ENCODE data around the gene ATP2B1. TPM values are rescaled to one million over a fixed set of nuclear protein-coding genes. Genes with fewer than 3 reads are reported as not detected.

Gene ATP2B1
- polyA plus RNA-seq, 1 donor = 122 TPM

DNA sequence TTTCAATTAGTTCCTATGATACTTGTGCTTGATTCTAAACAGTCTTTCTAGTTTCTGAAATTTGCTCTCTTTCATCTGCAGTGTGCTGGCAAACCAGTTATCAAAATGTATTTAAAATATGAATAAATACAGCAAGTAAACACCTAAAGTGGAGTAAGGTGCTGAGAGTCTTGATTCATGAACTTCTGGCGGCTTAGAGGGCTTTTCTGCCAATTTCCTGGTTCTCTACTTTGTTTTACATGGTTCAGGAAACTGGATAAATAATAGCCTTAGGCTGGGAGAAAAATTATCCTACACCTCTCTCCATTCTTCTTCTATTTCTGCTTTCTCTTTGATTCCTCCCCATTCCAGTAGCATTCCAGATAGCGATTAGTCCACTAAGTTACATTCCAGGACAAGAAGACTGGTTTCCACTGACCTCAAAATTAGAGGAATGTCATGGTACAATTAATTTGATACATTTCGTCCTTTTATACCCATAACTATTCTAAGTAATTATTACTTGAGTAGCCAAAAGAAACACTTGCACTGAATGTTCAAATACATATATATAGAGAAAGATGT lies 14.9 kb downstream of the ATP2B1 start:
- DNase-seq = no peak

DNA sequence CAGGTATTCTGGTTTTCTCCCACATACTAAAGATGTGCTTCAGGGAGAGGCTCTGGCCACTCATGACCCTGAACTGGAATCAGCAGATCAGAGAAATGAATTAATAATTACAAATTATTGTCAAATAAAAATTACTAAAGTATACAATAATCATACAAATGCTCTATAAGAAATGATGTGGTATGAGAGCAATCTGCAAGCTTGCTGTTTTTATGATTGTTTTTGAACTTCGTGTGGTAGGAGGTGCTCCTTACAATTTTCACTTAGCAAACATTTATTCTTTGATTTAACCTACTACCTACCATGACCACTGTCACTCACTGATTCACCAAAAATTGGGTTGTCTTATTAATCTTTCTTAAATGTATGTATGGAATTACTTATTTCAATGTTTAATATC lies 16.2 kb downstream of the ATP2B1 start:
- no peak for DNase-seq

DNA sequence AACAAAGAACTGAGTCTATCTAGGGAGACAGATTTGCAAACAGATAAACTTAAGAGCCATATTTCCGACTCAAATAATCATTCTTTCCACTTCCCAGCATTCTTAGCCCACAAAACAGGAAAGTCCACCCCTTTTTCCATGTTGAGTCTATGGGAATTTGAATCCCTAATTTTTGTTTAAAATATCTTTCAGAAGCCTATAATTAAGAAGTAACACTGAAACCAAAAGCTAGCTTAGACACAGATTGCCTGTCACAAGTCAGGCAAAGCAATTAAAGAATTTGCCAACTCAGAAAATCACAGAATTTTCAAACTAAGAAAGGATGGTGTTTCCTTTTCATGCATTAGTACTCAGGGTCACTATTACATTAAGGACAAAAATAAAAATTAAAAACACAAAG lies 17.0 kb downstream of the ATP2B1 start:
- DNase-seq = no peak

DNA sequence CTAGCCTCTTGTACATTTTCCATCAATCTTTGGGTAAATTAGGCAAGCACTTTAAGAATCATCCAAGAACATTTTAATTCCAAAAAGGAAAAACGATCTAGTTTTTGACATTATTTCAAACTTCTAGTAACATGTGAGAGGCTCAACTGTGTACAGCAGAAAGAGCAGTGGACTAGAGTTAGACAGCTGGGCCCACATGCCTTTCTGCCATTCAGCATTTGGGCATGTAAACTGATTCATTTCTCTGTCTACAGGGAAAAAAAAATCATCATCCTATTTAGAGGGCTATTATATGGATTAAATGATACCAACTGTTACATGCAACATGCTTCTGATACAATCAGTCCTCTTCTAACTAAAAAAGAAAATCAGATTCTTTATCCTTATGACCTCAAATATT lies 17.7 kb downstream of the ATP2B1 start:
- DNase-seq = no peak

DNA sequence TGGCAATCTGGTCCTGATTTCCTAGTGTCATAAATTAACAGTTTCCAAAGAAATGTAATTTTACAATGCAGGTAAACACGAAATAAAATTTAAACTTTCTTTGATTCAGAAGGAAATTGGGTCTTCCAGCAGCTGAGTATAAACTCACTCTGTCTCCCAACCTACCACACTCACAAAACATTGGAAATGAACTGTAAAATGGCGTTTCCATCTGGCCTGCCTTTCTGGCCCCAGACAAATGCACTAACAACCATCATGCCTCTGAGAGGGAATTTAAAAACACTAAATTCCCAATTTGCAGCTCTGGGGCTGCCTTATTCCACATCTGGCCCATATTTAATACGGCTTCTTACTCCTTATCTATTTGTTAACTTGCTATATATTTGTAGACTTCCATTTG lies 19.3 kb downstream of the ATP2B1 start:
- DNase-seq = no peak

DNA sequence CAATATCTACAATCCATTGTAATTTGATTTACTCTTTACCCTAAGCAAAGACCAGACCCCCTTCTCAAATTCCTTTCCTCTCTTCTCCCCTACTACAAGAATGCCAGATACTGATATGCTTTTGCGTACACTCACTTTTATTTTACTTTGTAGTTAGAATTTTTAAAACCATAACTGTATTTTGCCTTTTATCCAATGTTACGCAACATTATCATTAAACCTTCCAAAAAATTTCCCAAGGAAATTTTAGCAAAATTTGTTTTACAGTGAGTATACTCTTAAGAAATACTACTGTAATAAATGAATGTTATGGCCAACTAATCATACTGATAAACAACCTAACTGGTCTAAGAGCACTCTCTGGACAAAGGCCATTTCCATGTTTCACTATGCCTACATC lies 22.3 kb downstream of the ATP2B1 start:
- DNase-seq = no peak

DNA sequence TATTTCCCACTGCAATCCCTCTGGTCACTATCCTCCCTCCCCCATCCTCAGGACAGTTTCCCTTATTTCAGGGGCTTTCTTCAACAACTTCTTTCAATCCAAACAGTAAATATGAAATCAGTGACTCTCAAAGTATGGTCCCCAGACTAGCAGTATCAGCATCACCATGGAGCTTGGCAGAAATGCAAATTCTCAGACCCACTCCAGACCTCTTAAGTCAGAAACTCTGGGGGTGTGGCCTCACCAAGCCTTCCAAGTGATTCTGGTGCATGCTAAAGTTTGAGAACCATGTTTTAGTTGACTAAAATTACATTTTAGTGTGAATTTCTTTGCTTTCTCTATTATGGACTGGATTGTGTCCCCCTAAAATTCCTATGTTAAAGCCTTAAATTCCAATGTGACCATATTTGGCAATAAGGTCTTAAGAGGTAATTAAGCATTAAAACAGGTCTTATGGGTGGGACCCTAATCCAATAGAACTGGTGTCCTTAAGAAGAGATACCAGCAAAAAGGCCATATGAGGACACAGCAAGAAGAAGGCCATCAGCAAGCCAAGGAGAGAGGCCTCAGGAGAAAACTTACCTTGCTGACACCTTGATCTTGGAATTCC lies 23.2 kb downstream of the ATP2B1 start:
- DNase-seq = no peak

DNA sequence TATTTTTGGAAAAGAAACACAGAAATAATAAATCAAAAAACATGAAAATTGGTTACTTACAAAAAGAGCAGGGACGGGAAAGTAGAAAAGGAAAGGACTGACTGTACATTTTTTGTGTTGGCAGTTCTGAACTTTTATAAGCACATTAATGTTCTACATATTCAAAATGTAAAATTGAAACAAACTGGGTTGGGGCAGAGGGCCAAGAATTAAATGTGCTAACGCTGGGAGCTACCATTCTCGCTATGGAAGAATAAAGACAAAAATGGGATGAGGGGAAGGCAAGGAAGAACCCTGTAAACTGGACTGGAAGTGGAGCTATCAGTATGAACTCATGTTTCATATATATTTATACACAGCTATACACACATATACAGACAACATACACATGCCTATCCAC lies 24.5 kb downstream of the ATP2B1 start:
- no peak for DNase-seq

DNA sequence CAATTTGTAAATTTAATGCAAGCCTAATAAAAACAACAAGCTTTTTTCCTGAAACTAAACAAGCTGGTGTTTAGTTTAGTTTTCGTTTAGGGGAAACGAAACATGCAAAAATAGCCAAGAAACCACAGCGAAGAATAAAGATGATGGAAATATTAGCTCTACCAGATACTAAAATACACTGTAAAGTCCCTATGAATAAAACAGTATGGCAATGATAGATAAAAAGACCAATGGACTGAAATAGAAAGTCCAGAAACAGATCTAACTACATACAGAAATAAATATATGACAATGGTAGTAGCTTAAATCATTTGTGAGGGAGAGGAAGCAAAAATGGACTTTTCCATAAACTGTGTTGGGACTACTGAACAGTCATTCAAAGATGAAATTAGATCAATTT lies 26.4 kb downstream of the ATP2B1 start:
- no peak for DNase-seq

DNA sequence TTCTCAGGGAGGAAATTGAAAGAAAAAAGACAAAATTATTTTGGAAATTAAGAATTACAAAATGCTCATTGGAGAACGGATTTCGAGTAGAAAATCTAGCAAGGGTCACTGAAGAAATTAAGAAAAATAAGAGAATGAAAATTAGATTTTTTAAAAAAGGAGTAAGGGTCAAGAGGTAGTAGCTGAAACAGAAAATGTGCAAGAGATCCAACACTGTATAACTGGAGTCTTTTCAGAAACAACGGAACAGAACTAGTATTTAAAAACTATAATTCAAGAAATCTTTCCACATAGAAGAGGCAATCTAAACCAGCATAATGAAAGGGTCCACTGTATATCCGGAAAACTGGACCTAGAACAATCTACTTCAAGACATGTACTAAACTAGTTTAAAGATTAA lies 28.2 kb downstream of the ATP2B1 start:
- no peak for DNase-seq

DNA sequence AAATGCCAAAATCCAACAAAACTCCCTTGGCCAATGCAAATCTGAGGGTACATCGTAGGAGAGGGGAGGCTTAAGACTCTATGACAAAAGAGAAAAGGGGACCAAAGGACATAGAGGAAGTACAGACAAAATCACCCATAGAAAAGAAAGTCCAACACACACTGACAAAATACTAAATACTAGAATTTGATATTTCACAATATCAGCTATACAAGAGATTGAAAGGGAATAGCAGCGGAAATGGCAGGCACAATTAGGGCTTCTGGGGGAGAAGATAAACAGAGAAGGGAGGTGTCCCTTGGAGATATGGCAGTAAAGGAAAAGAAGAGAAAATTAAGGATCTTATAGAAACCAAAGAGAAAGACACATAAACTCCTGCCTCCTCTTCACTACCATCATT lies 29.0 kb downstream of the ATP2B1 start:
- DNase-seq = no peak

DNA sequence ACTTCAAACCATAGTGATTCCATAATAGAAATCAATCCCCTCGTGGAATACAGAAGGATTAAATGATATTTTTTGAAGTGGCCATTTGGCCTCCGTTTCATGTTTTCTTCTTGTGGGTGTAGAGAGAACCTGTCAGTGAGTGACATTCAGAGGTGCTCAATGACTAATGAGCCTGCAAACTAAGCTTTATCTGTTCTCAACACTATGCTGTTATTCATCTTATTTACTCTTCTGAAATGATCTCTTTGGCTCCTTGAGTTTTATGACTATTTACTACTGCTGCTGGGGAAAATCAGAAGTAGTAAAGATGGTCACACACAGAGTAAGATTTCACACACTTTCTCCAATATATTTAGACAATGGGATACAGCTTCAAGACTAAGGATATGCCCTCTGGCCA lies 30.4 kb downstream of the ATP2B1 start:
- DNase-seq = no peak

DNA sequence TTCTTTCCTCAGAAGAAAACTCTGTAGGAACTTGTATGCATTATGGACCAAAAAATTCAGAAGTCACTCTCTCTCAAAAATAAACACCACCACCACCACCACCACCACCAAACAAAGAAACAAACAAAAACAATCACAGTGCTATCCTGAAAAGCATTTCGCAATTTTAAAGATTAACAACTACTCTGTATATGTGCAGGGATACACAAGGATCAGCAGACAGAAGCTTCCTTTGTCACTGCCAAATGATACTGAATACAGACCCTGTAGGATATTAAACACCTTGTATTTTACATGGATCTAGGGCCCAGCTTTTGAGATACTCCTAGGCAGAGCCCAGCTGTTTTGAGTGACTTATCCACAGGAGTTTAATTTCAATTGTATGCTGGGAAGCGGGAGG lies 31.7 kb downstream of the ATP2B1 start:
- no peak for DNase-seq

DNA sequence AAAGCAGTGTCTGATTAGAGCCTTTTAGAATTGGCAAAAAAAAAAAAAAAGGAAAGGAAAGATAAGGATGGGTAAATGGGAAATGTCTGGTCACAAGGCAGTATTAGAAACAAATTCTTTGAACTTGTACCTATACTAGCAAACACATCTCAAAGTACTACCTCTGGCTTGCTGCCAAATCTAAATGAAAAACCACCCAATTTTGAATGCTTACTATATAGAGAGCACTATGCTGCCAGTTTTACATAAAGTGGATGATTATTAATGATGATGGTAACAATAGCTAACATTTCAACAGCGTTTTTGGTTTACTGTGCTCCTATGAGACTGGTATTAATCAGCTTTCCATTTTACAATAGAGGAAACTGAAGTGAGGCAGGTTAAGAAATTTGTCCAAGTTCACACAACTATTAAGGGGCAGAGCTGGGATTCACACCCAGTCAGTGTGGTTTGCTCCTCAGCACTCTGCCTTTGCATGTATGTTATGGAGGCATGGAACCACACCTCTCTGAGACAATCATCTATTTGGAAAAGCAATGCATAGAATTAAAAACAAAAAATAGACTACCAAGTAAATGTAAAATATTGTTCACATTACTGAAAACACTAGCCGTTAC lies 34.2 kb downstream of the ATP2B1 start:
- DNase-seq = no peak

DNA sequence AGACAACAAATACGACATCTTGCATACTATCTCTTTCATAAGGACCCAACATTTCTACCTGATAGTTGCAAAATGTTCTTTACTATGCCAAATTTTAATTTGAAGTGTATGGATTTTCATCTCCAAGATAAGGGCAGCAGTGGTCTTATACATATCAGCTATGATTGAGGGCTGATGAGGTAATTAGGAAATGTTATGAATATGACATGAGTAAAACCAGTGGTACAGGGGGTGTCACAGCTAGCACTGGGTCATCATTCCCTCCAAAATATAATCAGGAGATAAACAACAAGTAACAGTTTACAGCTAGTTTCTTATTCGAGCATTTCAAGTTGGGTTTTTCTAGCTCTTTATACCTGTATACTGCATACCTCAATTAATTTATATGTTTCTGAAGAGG lies 35.0 kb downstream of the ATP2B1 start:
- no peak for DNase-seq

DNA sequence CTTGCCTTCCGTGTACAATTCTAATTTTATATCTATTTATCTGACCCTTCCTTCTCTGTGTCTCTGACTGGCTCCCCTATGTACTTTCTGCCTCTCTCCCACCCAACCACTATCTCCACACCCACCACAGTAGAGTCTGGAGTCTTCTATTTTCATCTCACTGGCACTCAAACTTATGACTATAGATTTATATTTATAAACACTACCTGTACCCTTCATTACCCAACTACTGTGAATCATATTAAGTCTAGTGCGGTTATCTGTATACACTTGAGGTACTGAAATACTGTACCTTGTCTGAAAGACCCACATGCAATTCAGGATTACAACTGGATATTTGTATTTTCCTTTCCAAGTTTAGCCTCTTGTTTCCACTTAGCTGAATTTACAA lies 36.1 kb downstream of the ATP2B1 start:
- no peak for DNase-seq

DNA sequence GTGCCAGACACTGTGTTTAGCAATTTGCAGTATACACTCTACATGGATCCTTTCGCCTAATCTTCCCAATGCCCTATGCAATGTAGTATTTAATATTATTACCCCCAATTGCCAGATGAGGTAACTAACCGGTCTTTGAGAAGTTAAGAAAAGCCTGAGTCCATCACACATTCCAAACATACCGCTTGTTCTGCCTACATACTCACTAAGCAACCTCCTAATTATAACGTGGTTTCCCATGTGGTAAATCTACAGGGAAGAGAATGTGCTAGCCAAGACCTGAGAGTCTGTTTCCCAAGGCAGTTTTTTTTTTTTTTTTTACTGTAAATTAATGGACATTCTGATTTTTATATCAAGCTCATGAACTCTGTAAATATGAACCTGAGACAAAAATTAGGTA lies 37.2 kb downstream of the ATP2B1 start:
- no peak for DNase-seq

DNA sequence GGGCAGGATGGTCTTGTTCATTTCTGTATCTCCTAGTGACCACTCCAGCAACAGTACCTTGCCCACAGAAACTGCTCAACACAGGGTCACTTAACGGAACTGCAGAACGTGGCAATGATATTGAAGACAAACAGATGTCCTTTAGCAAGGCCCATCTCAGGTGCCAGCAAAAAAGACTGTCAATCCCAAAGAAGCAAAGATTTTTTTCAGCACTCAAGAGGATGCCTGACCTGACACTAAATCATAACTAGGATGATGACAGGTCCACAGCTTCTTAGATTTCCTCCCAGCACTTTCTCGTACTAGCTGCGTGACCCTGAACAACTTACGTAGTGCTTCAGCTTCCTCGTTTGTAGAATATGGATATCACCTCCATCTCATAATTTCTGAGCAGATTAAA lies 39.4 kb downstream of the ATP2B1 start:
- DNase-seq = no peak

DNA sequence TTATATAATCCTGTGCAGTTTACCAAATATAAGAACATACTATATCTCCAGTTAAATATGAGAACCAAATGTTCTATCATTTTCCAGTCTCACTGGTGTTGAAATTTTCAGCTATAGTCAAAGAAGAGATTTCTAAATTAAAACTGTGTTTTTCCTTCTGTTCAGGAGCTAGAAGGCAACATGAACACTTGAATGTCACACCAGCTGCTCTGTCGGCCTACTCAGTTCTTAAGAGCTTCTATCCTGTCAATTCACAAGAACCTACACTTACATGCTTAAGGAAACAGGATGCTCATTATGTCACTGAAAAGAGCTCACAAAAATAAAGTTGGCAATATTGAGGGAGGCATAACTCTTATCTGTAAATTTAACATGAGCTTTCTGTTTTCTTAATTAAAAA lies 43.1 kb downstream of the ATP2B1 start:
- no peak for DNase-seq

DNA sequence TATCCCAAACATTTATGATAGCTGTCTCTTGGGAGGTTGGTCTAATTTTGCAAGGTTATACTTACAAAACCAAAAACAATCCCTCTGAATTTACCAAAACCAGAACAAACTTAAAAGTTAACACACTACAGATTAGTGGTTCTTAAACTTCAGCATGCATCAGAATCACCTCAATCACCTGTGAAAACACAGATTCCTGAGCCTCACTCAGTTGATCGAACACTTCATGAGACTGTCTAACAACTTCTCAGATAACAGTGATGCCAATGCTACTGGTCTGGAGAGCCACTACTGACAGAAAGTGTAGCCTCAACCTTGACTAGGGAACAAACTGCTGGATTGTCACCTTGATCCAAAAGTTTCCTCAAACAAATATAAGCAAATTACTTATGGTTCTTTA lies 44.2 kb downstream of the ATP2B1 start:
- no peak for DNase-seq

DNA sequence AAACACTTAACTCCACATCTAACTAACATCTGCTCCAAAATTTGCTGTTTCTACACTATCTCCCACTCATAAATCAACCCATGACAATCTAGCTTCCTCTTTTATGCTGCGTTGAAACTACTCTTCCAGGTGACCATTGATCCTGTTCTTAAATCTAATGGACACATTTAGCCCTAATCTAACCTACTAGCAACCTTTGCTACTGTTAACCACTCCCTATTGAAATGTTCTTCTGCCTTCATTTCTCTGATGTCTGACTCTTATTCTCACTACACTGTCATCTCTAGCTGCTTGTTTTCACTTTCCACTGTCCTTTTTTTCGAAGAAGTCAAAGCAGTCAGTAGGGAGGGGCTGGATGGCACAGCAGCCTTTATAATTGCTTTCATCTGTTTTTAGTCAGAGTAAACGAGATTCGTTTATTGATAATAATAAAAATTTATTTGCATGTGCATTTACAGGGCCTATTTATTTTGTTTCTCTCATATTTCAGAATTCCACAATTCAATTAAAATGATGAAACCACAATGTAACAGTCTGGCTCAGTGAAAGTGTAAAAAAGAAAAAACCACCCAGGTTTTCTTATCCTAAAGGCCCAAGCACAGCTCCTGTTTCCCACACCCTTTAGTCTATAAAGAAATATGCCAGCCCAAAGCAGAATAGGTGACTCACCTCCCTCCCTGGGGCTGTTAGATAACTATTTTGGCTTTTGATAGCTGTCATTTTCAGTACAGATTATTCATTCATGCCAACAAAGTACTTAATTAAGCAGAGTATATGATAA lies 44.9 kb downstream of the ATP2B1 start:
- DNase-seq = no peak

DNA sequence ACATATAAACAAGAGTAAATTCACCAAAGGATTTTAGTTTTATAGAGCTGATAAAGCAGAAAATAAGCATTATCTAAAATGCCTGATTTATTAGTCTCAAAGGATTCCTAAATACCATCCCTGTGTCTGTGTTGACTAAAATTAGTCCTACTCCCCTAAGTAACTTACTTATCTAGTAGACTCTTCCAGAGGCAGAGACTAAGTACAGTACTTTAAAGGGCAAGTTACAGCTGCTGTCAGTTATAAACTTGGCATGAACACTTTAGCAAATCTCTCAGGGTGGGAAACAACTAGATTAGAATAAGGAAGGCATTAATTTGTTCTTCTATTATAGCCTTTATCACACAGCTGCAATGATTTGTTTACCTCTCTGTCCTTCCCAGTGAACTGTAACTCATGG lies 46.0 kb downstream of the ATP2B1 start:
- DNase-seq = no peak

DNA sequence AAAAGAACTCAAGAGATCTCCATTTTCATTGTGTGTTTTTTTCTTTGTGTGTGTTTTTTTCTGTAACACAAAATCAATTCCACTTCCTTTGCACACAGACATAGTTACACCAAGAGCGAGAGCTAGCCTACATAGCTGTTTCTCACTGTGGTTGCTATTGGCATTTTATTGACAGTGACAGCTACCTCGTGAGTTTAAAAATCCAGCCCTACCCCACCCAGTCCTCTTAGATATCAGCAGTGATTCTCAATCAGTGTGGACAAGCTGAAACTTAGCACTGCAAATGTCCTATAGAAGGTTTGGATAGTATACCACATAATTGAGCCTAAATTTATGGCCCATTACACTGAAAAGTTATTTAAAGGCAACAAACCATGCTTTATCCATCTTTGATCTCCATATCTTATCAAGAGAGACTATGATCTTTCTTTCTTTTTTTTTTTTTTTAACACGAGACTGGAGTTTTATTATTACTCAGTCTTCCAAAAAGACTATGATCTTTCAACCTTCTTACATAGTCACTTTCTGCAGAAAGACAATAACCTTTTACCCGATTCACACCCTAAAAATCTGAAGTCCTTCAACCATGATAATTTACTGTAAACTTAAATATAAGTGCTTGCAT lies 46.8 kb downstream of the ATP2B1 start:
- no peak for DNase-seq

All from left kidney (tissue), 2 donors.